IPS-NIHi11 (cell line): ENCODE measurements around the gene SEC23B.
"Not testable (repeated sequence)": the region's sequence is repeated elsewhere in the genome, so short reads cannot be mapped to it uniquely, and the experiment has no call there.

ENCODE experiments used
- DNase-seq: peaks from one replicate; pipeline ENCODE4 v3.0.0; 2012; ENCODE audit warnings: mixed read lengths, low spot score

Gene SEC23B

DNA sequence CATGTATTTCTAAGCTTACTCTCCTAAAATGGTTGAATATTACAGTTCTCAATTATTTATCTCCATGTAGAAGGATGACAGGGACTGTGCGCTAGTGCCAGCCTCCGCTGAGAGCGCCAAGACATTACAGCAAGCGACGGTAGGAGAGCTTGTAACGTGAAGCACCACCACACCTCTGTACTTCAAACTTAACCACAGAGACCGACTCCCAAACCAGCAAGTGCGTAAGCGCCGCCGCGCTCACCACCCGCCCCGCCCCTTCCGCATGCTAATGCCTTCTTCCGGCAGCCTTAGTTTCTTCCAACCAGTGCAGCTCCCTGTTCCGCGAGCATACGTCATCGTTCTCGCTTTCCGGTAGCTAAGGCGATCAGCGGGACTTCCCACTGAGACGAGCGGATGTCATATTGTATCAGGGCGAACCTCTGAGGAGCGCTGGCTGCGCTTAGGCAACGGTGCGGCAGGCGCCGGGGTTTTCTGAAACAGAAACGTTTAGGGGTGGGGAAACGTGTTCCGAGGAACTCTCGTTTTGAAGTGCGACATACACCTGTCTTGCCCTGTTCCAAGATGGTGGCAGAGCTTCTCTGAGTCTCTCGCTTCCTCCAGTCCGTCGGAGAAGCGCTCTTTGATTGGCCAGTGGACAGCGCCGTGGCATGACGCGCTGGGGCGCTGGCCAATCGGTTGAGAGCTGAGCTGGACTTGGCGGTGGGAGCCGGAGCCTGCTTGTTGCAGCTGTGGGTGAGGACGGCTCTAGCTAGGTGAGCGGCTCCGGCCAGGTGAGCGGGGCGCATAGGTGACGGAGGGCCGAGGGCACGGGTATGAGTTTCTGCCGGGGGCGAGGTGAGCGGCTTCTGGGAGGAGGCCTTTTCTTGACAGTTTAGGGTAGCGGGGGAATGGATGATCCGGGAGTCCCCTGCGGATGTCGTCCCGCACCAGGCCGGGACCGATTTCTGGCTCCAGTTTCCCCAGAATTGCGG is at the start of gene SEC23B:
TSS of gene SEC23B (plus strand) at position 723 of the 974 bp plus-strand sequence. CDS start 2,896 bp downstream, outside the sequence.
- peak; percentile 97 for DNase-seq

DNA sequence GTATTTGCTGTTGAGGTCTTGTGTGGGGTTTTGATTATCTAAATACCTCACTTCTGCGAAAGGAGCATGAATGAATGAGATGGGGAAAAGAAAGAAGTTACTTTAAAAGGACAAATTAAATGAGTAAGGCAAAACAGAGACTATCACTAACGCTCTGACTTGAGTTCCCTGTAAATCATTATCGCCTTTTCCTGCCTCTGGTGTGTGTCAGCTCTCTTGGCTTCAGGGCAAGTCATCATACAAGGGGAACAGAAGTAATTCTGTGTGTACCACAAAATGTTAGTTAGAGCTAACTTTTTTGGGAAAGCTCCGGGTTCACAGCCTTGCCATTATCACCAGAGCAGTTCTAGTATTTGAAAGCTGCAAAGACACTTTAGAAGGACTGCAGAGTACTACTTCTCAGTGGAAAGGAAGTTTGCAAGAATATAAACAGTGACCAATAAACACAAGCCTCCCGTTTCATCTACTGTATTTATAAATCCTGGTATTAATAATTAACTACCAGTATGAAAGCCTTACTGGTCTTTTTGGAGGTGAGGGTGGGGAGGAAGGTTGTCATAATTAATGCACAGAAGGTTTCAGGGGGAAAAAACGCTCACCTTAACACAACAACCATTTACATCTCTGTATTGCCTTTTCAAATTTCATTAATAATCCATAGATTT is 42.1 kb upstream of the SEC23B start:
- no peak for DNase-seq

DNA sequence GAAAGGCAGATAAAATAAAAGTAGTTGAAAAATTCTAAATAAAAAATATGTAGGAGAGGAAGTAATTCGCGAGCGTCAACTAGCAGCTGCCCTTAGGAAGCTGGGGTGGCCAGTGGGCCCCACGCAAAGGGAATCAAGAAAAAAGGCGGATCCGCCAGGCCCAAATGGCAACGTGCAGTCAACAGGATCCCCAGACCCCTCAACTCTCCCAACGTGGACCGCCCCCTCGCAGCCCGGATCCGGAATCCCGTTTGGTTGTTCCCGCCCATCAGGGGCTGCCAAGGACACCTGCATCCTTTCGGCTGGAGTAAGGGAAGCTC is 41.2 kb upstream of the SEC23B start:
- DNase-seq: no peak

DNA sequence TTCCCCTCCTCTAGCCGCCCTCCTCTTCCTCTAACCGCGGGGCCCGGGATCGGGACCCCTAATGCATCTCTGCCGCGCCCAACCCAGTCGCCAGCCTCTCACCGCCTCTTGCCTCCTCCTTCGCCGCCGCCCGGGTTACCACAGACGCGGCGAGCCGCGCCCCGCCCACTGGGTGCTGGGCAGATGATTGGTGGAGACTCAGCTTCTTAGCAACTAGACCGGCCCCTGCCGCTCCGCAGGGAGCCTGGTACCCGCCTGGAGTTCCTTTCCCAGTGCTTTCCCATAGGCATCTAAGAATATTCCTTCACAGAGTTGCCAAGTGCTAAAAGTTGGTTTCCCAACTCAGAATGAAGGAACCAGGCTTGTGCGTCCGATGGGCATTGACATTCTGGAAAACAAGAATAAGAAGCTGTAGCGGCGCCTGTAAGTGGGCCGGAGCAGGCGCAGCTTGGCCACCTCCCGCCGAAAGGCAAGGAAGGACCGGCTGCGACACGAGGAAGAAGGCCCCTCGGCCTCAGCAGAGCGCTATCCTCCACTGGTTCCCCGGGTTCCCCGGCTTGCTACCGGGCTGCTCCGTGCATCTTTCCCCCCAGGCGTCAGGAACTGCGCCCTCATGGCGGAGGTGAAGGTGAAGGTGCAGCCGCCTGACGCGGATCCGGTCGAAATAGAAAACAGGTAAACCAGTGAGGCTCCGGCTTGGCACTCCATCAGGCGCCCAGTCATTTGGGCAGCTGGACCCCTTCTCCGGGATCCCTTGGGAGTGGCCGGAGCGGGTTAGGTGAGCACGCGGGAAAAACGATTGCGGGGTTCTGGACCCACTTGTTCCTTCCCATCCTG is 40.6 kb upstream of the SEC23B start, which contains the start of the genes DZANK1 and POLR3F:
TSS of gene DZANK1 (minus strand) at position 137 of the 837 bp plus-strand sequence. CDS start 1,672 bp downstream, outside the sequence.
TSS of gene POLR3F (plus strand) at position 497 of the 837 bp plus-strand sequence. CDS start at position 614, 117 bp downstream.
- DNase-seq: peak; percentile 99

DNA sequence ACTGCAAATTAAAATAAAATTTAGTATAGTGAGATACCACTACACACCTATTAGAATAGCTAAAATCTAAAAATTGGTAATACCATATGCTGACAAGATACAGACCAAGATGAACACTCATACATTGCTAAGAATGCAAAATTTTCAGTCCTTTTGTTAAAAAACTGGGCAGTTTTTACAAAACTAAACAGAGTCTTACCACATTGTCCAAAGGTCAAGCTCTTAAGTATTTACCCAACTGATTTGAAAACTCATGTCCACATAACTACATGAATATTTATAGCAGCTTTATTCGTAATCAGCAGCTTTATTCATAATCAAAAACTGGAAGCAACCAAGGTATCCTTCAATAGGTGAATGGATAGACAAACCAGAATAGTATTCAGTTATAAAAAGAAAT is 30.5 kb upstream of the SEC23B start:
- DNase-seq: no peak

DNA sequence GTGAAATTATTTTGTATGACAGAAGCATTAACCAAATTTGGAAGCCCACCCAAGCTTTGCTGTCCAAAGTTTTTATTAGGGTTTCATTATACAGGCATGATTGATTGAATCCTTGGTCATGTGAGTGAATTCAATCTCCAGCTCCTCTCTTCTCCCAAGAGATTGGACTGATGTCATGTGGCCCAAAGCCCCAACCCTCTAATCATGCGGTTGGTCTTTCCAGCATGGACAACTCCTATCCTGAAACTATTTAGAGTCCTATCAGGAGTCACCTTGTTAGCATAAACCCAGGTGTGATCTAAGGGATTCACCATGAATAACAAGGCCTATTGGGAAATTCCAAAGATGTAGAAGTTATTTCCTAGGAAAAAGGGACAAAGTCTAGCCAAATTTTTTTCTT is 29.9 kb upstream of the SEC23B start:
- DNase-seq: no peak

DNA sequence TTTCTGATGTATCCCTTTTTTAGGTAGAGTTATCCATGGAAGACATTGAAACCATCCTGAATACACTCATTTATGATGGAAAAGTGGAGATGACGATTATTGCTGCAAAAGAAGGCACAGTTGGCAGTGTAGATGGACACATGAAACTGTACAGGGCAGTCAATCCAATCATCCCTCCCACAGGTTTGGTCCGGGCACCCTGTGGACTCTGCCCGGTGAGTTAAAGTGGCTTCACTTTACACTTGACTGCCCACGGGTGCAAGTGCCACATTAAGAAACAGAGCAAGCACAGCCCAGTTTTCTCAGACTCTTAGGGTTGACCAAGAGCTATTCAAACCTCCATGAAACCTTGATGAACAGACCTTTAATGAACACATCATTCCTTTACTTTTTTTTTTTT is 26.1 kb upstream of the SEC23B start:
- no peak for DNase-seq

DNA sequence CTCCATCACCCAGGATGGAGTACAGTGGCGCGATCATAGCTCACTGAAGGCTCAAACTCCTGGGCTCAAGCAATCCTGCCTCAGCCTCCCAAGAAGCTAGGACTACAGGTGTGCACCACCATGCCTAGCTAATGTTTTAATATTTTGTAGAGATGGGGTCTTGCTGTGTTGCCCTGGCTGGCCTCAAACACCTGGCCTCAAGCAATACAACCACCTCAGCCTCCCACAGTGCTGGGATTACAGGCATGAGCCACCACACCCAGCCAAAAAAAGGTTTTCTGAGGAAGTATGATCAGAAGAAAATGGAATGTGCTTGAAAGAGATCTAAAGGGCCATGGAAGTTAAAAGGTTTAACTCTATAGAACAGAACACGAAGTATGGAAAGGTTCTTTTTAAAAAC is 19.4 kb upstream of the SEC23B start:
- no peak for DNase-seq

DNA sequence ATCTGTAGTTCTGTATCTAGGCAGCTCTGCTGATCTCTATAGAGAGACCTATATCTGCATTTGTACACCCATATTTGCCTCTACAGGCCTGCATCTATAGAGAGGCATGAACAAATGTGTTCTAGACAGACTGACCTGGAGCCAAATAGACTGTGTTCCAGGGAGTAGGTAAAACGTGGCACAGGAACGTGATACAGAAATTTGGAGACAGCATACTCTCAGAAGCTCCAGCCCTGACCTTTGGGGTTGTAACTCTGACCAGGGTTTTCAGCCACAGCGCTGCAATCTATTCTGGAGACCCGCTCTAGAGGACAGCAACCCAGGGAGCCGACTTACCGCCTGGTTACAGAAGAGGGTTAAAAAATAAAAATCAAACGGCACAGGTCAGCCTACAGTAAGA is 11.7 kb upstream of the SEC23B start:
- no peak for DNase-seq

DNA sequence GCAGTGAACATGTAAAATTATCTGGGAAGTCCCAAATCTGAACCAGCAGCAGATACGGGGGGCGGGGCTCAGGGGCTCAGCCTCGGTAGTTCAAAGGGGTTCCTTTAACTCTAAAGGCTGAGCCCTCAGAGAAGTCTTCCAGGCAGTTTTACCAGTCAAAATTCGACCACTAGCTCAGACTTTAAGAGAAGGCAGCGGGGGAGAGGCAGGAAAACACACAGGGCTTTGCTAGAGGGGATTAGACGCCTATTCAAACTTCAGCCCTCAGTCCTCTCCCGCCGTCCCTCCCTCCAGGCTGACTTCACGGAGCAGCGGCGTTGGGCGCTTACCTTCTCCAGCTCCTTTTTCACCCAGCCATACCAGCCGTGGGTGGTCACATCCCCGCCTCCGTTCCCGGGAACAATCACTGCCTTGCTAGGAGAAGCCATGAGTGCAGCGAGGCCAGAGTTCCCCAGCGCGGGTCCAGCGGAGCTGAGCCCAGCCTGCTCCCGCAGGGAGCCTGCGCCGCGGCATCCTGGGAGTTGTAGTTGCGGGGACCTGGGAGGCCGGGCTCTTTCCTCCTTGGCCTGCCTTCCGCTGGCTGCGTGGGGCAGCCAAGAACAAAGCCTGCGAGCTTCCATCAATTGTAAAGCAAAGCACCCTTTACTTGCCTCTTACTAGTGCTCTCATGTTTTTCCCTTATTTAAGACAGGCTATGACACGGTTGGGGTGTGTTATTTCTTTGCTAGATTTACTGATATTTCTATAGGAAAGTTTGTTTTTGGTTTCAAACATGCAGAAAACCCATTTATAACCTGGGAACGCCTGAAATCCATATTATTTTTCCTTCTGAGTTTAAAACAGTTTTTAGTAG is 10.8 kb upstream of the SEC23B start, which contains the start of gene RBBP9:
TSS of gene RBBP9 (minus strand) at position 486 of the 853 bp plus-strand sequence. CDS start at position 428, 58 bp downstream.
- peak; percentile 90 for DNase-seq

DNA sequence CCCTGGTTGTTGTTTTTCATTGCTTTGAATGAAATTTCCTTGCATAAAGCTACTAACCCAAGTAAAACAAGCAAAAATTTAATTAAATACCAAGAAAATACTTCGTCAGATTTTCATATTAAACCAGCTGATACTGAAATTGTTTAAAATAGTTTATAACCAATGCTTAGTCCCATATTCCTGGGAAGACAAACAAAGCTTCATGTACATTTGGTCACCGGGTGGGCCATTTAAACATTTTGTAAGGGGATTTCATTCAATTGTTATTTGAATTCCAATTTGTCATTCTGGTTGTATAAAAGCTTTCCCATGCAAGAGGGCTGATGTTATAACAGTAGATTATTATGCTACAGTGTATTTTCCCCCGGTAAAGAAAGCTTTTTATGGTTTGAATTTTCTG is 10.1 kb upstream of the SEC23B start:
- DNase-seq: no peak

DNA sequence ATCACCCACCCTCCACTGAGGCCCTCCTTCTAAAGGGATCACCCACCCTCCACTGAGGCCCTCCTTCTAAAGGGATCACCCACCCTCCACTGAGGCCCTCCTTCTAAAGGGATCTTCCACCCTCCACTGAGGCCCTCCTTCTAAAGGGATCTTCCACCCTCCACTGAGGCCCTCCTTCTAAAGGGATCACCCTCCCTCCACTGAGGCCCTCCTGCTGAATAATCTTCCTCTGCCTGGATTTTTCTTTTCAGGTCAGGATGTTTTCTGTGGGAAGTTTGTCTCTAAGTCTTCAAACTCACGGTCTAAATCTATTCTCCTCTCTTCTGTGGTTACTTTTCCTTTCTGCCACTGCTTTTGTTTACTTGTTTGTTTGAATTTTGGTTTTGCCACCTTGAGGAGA is 6.1 kb upstream of the SEC23B start:
- DNase-seq: not testable (repeated sequence)

DNA sequence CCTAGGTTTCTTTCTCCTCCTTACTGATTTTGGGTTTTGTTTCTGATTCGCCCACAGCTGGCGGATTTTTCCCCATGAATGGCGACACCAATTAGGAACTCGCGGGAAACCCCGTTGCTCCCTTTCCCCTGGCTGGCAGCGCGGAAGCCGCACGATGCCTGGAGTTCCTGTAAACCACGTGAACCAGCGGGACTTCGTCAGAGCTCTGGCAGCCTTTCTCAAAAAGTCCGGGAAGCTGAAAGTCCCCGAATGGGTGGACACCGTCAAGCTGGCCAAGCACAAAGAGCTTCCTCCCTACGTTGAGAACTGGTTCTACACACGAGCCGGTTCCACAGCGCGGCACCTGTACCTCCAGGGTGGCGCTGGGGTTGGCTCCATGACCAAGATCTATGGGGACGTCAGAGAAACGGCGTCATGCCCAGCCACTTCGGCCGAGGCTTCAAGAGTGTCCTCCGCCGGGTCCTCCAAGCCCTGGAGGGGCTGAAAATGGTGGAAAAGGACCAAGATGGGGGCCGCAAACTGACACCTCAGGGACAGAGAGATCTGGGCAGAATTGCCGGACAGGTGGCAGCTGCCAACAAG is 3.2 kb upstream of the SEC23B start:
- DNase-seq: no peak

DNA sequence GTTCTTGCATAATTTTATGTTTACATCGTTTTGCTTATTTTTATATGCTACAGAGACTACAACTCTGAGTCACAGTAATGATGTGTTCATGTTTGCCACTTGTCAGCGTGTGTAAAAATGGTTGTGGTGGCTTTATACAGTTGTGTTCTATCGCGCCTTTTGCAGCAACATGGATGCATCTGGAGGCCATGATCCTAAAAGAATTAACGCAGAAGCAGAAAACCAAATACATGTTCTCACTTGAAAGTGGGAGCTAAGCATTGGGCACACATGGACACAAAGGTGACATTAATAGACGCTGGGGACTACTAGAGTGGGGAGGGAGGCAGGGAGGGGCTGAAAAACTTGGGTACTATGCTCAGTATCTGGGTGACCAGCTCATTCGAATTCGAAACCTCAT is 996 bp upstream of the SEC23B start:
- no peak for DNase-seq

DNA sequence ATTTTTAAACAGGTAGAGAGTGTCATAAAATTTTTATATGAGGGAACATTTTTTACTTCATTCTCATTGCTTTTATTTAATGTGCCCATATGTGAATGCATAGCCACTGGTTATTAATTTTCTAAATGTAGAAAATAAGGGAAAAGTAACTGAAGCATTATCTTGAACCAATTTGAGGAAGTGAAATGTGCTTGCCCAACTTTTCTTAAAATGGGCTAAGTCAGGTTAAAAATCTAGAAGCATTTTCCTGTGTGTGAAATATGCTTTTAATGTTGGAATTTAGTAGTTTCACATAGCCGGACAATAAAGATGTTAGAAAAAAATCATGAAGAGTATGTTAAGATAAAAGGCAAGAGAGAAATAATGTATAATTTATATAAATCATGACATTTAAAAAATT is 3.8 kb downstream of the SEC23B start:
- no peak for DNase-seq

DNA sequence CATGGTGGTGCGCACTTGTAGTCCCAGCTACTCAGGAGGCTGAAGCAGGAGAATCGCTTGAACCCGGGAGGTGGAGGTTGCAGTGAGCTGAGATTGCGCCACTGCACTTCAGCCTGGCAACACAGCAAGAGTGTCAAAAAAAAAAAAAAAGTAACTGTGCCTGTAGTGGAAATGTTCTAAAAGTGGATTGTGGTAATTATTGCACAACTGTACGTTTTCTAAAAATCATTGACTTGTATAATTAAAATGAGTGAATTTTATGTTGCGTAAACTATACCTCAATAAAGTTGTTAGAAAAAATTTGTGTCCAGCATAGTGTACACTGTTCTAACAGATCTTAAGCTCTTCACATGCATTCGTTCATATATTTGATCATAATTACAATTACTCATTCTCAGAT is 5.5 kb downstream of the SEC23B start:
- DNase-seq: no peak

DNA sequence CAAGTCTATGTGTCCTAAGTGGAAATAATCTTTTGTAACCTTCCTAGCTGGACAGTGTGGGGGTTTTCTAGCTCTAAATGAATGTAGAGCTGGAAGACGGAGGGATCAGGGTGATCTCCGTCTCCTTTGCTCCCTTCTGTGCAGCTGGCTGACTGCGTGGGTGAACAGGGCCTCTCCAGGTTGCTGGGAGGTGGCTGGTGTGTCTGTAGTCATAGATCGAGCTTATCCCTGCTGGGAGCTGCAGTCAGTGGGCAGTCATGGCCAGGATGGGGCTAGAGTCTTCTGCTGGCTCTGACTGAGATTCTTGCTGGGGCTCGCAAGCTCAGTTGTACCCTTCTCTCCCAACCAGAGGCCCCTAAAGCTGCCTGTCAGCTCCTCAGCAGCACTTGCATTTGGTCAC is 6.4 kb downstream of the SEC23B start:
- DNase-seq: no peak

DNA sequence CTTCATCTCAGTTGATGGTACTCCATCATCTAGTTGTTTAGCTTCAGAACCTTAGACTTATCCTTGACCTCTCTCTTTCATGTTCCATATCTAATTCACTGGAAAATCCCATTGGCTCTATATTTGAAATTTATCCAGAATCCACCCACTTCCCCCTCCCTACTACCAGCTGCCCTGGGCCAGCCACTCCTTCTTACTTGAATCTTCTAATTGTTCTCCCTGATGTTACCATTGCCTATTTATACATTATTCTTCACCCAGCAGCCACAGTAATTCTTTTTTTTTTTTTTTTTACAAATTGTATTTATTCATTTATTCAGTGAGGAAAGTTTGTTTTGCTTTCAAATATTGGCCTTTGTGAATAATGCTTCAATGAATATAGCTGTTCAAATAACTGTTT is 8.2 kb downstream of the SEC23B start:
- no peak for DNase-seq

DNA sequence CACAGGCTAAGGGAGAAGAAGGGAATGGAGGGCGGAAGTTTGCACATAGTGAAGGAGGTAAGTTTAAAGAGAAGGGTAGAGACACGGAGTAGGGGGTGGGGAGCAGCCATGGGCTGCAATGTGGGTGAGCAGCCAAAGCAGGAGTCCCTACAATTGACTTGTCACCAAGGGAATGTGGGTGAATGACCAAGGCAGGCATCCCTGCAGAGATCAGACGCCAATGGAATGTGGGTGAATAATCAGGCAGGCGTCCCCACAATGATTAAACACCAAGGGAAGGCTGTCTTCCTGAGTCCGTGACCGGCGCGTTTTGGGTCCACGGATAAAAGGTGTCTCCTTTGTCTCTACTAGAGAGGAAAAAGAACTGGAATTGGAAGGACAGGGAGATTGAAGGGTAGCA is 14.3 kb downstream of the SEC23B start:
- not testable (repeated sequence) for DNase-seq

DNA sequence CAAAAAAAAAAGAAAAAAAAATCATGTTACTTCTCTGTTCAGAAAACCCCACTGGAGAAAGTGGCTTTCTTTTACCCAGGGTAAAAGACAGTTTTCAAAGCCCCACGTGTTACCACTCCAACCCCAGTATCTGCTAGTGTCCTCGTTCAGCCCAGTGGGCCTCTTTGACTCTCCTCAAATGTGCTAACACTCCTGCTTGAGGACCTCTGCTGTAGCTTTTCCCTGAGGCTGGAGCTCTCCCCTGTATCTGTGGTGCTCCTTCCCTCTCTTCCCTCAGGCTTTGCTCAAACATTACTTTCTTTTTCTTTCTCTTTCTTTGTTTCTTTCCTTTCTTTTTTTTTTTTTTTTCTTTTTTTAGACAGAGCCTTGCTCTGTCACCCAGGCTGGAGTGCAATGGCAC is 15.3 kb downstream of the SEC23B start:
- DNase-seq: no peak

DNA sequence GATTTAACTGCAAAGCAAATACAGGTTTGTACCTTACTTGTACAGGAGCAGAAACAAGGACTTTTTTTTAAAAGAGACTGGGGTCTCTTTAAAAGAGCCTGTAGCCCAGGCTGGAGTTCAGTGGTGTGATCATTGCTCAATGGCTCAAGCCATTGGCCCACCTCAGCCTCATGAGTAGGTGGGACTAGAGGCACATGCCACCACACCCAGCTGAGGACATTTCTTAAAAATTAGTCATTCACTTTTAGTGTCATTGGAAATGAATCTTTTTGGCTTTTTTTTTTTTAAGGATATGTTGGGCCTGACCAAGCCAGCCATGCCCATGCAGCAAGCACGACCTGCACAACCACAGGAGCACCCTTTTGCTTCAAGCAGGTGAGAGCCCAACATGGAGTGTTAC is 16.9 kb downstream of the SEC23B start:
- DNase-seq: no peak
